Astrocyte of the spinal cord (primary cell): Measurements from ENCODE around the gene PTPRN2.

Experiments
- DNase-seq: peaks from one replicate; pipeline ENCODE4 v3.0.0; 2011; ENCODE audit warnings: low read depth, low spot score
- H3K4me3 ChIP-seq: 2 replicates; pipeline ENCODE4 v1.5.1; 2011; ENCODE audit warnings: low read depth, mild to moderate bottlenecking, low read length, moderate library complexity
- in situ Hi-C: cut with HindIII; loops from 2 replicates; pipeline ENCODE4 v1.10.0; 2017; ENCODE audit warnings: low sequenced_read_pairs
- TF ChIP-seq, protein P1 (sequence below): IDR thresholded peaks from 2 replicates; pipeline ENCODE4 v1.5.1; 2012; ENCODE audit warnings: low read depth, mild to moderate bottlenecking, low read length, inconsistent platforms

Gene PTPRN2

DNA sequence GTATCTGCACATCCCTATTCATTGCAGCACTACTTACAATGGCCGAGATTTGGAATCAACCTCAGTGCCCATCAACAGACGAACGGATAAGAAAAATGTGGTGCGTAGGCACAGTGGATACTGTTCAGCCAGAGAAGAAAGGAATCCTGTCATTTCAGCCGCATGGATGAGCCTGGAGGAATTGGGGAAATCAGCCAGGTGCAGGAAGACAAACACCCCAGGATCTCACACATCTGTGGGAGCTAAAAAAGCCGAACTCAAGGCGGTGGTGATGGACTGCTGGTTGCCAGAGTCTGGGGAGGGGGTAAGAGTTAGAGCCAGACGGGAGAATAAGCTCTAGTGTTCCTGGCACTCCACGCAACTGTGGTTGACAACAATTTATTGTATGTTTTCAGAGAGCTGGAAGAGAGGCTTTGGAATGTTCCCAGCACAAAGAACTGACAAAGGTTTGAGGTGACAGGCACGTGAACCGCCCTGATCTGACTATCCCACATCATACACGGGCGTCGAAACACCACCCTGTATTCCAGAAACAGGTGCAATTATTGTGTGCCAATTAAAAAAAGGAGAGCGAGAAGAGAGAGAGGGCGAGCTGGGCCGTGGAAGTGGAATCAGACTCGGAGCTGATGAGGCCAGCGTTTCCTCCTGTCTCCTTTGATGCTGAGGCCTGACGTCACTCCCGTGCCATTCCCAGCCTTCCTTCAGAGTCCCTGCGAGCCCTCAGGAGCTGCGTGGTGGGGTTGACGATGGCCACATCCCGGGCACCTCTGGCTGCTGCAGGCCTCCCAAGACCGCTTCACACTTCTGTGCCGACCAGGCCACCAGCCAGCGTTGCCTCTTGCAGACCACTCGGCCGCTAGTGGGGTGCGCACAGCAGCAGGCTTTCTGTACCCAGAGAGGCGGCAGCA lies 1061.4 kb downstream of the PTPRN2 start:
- DNase-seq, result no peak
- TF ChIP-seq, protein P1, sequence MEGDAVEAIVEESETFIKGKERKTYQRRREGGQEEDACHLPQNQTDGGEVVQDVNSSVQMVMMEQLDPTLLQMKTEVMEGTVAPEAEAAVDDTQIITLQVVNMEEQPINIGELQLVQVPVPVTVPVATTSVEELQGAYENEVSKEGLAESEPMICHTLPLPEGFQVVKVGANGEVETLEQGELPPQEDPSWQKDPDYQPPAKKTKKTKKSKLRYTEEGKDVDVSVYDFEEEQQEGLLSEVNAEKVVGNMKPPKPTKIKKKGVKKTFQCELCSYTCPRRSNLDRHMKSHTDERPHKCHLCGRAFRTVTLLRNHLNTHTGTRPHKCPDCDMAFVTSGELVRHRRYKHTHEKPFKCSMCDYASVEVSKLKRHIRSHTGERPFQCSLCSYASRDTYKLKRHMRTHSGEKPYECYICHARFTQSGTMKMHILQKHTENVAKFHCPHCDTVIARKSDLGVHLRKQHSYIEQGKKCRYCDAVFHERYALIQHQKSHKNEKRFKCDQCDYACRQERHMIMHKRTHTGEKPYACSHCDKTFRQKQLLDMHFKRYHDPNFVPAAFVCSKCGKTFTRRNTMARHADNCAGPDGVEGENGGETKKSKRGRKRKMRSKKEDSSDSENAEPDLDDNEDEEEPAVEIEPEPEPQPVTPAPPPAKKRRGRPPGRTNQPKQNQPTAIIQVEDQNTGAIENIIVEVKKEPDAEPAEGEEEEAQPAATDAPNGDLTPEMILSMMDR, result no peak
- no peak overlapping the region for H3K4me3 ChIP-seq
- in situ Hi-C loops, result no loop called here

DNA sequence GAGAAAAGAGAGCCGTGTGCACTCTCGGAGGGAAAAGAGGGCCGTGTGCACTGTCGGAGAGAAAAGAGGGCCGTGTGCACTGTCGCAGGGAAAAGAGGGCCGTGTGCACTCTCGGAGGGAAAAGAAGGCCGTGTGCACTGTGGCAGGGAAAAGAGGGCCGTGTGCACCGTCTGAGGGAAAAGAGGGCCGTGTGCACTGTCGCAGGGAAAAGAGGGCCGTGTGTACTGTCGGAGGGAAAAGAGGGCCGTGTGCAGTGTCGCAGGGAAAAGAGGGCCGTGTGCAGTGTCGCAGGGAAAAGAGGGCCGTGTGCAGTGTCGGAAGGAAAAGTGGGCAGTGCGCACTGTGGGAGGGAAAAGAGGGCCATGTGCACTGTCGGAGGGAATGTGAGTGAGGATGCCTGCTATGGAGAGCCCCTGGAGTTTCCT lies 1062.1 kb downstream of the PTPRN2 start:
- no peak overlapping the region for H3K4me3 ChIP-seq
- in situ Hi-C loops, result no loop called here
- TF ChIP-seq, protein P1, result no peak
- DNase-seq, result no peak

DNA sequence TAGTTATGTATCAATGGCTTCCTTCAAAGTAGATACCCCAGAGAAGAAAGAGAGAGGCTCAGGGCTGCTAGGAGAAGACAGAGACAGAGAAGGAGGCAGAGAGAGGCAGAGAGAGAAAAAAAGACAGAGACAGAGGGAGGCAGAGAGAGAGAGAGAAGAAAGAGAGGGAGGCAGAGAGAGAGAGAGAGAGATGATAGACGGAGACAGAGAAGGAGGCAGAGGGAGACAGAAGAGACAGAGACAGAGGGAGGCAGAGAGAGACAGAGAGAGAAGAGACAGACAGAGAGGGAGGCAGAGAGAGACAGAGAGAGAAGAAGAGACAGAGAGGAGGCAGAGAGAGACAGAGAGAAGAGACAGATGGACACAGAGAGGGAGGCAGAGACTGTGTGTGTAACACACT lies 1062.9 kb downstream of the PTPRN2 start:
- in situ Hi-C loops, result no loop called here
- TF ChIP-seq, protein P1, result no peak
- DNase-seq, result no peak
- no peak overlapping the region for H3K4me3 ChIP-seq

DNA sequence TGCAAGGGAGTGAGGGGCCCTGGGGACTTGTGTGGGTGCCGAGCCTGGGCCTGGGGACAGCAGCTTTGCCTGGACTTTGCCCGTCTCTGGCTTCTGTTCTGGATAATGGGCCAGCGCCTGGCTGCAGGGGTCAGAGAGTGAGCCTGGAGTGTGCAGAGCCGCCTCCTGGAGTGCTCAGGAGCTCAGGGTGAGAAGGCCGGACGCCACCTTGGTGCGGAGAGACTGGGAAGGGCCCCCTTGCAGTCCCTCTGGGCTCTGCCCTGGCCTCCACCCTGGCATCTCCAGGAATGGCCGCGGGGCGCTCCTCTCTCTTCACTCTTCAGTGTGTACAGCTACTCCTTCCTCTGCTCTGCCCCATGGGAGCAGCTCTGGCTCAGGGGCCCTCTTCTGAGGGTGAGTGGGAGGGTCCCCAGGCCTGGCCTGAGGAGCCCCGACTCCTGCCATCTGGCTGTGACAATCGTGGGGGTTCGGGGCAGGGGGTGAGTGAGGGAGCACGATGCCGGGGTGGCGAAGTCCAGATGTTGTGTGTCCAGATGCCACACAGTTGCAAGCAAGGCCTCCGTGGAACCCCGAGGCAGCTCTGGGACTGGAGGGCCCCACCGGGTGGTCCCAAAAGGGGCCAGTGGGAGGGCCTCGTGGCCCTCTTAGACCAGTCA lies 1063.7 kb downstream of the PTPRN2 start:
- in situ Hi-C loops, result no loop called here
- no peak overlapping the region for H3K4me3 ChIP-seq
- DNase-seq, result no peak
- TF ChIP-seq, protein P1, result no peak

DNA sequence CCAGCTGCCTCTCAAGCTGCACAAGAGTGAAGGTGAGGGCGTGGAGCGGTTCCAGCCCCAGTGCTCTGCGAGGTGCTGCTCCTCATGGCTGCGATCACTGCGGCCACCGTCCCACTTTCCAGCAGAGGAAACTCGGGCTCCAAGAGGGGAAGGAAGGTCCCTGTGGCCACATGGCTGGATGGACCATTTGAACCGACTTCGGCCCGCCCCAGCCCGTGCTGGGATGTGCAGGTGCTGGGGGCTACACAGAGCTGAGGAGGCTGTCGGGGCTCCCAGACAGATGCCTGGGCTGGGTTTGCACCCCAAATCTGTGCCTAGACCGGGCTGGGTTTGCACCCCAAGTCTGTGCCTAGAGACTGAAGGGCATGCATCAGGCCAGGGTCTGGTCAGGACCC lies 1064.3 kb downstream of the PTPRN2 start:
- DNase-seq, result no peak
- TF ChIP-seq, protein P1, result no peak
- in situ Hi-C loops, result no loop called here
- no peak overlapping the region for H3K4me3 ChIP-seq

DNA sequence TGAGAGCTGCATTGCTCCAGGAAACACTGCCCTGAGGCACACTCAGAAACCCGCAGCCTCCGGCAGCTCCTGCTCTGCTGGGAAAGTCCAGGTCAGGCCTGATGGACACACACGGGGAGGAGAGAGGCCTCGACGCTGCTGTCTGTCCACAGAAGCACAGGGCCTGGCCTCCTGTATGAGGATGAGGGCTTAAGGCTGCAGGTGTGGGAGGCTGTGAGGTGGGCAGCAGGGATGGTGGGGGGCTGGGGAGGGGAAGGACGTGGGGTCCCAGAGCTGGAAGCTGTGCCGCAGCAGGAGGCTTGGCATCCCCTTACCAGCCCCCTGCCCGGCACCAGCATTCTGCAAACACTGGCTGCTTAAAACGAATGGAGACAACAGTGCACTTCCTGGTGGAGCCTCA lies 1064.7 kb downstream of the PTPRN2 start:
- DNase-seq, result no peak
- TF ChIP-seq, protein P1, result no peak
- in situ Hi-C loops, result no loop called here
- no peak overlapping the region for H3K4me3 ChIP-seq
